MM.1S (cell line): ENCODE measurements around the gene LAMTOR1.

Experiments
- DNase-seq: peaks from one replicate; pipeline ENCODE4 v3.0.0-alpha.2; 2015
- H2AFZ ChIP-seq: fragments of 300-600 bp; sonication (generic); 2 replicates; pipeline ENCODE4 v1.6.0; 2016; ENCODE audit warnings: antibody characterized with exemption, low read length
- H3F3A ChIP-seq: fragments of 300-600 bp; sonication (generic); 2 replicates; pipeline ENCODE4 v1.6.1; 2016; ENCODE audit warnings: mild to moderate bottlenecking, antibody characterized with exemption, low read length, moderate library complexity, mixed read lengths; ENCODE audit not compliant: insufficient read depth
- H3K27ac ChIP-seq: fragments of 300-600 bp; sonication (generic); 2 replicates; pipeline ENCODE4 v1.5.1; 2016; ENCODE audit warnings: mild to moderate bottlenecking, low read length
- H3K27me3 ChIP-seq: fragments of 300-600 bp; sonication (generic); replicated peaks from 2 replicates; pipeline ENCODE4 v1.6.0; 2016; ENCODE audit warnings: low read length; ENCODE audit not compliant: insufficient read depth
- H3K36me3 ChIP-seq: fragments of 300-600 bp; sonication (generic); replicated peaks from 2 replicates; pipeline ENCODE4 v1.6.1; 2016; ENCODE audit warnings: mild to moderate bottlenecking, low read length, mixed read lengths; ENCODE audit not compliant: insufficient read depth
- H3K4me1 ChIP-seq: fragments of 300-600 bp; sonication (generic); 2 replicates; pipeline ENCODE4 v1.6.1; 2016; ENCODE audit warnings: low read length, mixed read lengths
- H3K4me2 ChIP-seq: fragments of 300-600 bp; sonication (generic); 2 replicates; pipeline ENCODE4 v1.6.0; 2016; ENCODE audit warnings: low read depth, low read length
- H3K4me3 ChIP-seq: fragments of 300-600 bp; sonication (generic); 2 replicates; pipeline ENCODE4 v1.5.1; 2016; ENCODE audit warnings: low read length, mixed read lengths
- H3K79me2 ChIP-seq: fragments of 300-600 bp; sonication (generic); 2 replicates; pipeline ENCODE4 v1.6.1; 2016; ENCODE audit warnings: mixed run types, low read length, mixed read lengths
- H3K9ac ChIP-seq: fragments of 300-600 bp; sonication (generic); 2 replicates; pipeline ENCODE4 v1.6.1; 2016; ENCODE audit warnings: low read length, mixed read lengths
- H3K9me2 ChIP-seq: fragments of 300-600 bp; sonication (generic); replicated peaks from 2 replicates; pipeline ENCODE4 v1.6.1; 2016; ENCODE audit warnings: mild to moderate bottlenecking, low read length, mixed read lengths; ENCODE audit not compliant: insufficient read depth
- H3K9me3 ChIP-seq: fragments of 300-600 bp; sonication (generic); replicated peaks from 2 replicates; pipeline ENCODE4 v1.6.1; 2016; ENCODE audit warnings: mild to moderate bottlenecking, low read length, mixed read lengths; ENCODE audit not compliant: insufficient read depth
- H4K20me1 ChIP-seq: fragments of 300-600 bp; sonication (generic); 2 replicates; pipeline ENCODE4 v1.6.1; 2016; ENCODE audit warnings: mild to moderate bottlenecking, low read length, moderate library complexity, mixed read lengths; ENCODE audit not compliant: insufficient read depth
- CTCF ChIP-seq: fragments of 300-600 bp; sonication (generic); IDR thresholded peaks from 2 replicates; pipeline ENCODE4 v1.5.1; 2016; ENCODE audit warnings: antibody characterized with exemption, low read length, mixed read lengths
- EZH2 ChIP-seq: fragments of 300-600 bp; sonication (generic); optimal IDR thresholded peaks from 2 replicates; pipeline ENCODE3; 2017; ENCODE audit warnings: low read depth, mild to moderate bottlenecking, antibody characterized with exemption, low read length, mixed read lengths
- EZH2phosphoT487 ChIP-seq: fragments of 300-600 bp; sonication (generic); IDR thresholded peaks from 2 replicates; pipeline ENCODE4 v1.6.1; 2018; ENCODE audit warnings: antibody characterized with exemption, low read length

LAMTOR1 gene

GRCh38 chr11:72066855-72067254 lies 36.2 kb downstream of the LAMTOR1 start:
- no peak for DNase-seq
- Histone ChIP-seq H3K9ac (no peak overlapping the region), H3K9me2 (no peaks in the 10 kb centered on the region), H3K4me3 (no peak overlapping the region), H3K36me3 (no peaks in the 10 kb centered on the region), H3K27me3 (no peaks in the 10 kb centered on the region), H4K20me1 (peaks cover 4% of the 10 kb centered on the region; the same call in 1 of the 2 replicates), H3K9me3 (no peaks in the 10 kb centered on the region), H3K79me2 (peaks cover 99% of the 10 kb centered on the region), H3K27ac (no peak overlapping the region), H3K4me1 (peaks cover 27% of the 10 kb centered on the region), H3K4me2 (no peak overlapping the region), H3F3A (peaks cover 21% of the 10 kb centered on the region), H2AFZ (no peak overlapping the region)
- TF ChIP-seq EZH2 (no peak), CTCF (no peak), EZH2phosphoT487 (no peak)

GRCh38 chr11:72061739-72062396 lies 41.2 kb downstream of the LAMTOR1 start:
- Histone ChIP-seq H2AFZ (no peak overlapping the region), H3K9me2 (no peaks in the 10 kb centered on the region), H4K20me1 (no peaks in the 10 kb centered on the region; the same call in 1 of the 2 replicates), H3K4me3 (no peak overlapping the region), H3K4me1 (no peaks in the 10 kb centered on the region), H3F3A (no peaks in the 10 kb centered on the region), H3K9me3 (no peaks in the 10 kb centered on the region), H3K36me3 (no peaks in the 10 kb centered on the region), H3K9ac (no peak overlapping the region), H3K27me3 (no peaks in the 10 kb centered on the region), H3K4me2 (no peak overlapping the region), H3K79me2 (peaks cover 94% of the 10 kb centered on the region), H3K27ac (no peak overlapping the region)
- no peak for TF ChIP-seq EZH2
- DNase-seq: no peak

DNA sequence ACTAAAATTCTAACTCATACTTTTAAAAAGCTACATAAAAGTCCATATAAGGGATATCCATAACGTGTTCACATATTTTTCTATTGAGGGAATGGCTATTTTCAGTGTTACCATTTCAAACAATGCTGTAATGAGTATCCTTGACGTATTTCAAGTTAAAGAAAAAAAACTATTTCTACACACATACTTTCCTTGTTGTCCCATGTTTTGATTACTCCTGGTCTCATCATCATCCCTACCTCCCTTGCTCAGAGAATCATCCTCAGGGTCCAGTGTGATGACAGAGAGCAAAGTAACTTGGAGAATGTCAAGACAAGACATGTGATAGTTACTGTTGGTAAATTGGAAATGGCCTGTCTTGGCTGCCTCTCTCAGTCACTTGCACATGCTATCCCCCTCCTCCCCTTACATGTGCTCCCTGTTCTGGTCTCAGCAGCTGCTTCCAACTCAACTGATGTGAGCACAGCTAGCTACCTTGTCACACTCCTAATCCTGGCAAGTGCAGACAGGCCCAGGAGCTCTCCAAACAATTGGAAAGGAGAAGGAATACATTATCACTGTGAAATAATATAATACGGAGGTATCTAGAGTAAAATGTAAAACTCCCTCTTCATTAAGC lies 44.6 kb downstream of the LAMTOR1 start:
- no peaks in the 10 kb centered on the region for H3F3A ChIP-seq
- no peaks in the 10 kb centered on the region for H3K9me2 ChIP-seq
- no peaks in the 10 kb centered on the region for H3K4me1 ChIP-seq
- H3K36me3 ChIP-seq: no peaks in the 10 kb centered on the region
- TF ChIP-seq CTCF (no peak), EZH2 (no peak), EZH2phosphoT487 (no peak)
- H3K9me3 ChIP-seq: no peaks in the 10 kb centered on the region
- no peak overlapping the region for H3K27ac ChIP-seq
- no peaks in the 10 kb centered on the region for H3K27me3 ChIP-seq
- H2AFZ ChIP-seq: no peak overlapping the region
- no peak overlapping the region for H3K9ac ChIP-seq
- no peak overlapping the region for H3K4me3 ChIP-seq
- no peak overlapping the region for H3K4me2 ChIP-seq
- no peaks in the 10 kb centered on the region; the same call in 1 of the 2 replicates for H4K20me1 ChIP-seq
- H3K79me2 ChIP-seq: peaks cover 95% of the 10 kb centered on the region
- DNase-seq: no peak
